Measurements from ENCODE around the gene PILRA. TPM values are rescaled to one million over a fixed set of nuclear protein-coding genes. Genes with fewer than 3 reads are reported as not detected.

PILRA gene
- total and polyA plus RNA-seq, 4 donors, result 5.8 to 21.5 (median 10.9) TPM

DNA sequence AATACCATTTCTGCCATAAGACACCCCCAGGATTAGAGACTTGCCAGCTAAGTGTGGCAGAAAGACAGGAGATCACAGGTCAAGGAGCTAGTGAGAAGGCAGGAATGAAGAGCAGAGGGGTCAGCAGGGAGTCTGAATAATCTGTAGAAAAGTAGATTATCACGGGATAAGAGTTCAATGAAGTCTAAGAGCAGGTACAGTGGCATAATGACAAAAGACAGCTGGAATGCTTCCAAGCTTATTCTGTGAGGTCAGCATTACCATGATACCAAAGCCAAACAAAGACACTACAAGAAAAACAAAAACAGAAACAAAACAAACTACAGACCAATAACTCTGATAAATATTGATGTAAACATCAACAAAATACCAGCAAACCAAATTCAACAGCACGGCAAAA is 20.8 kb downstream of the PILRA start:
- H3K4me1 ChIP-seq (ENCODE audit: control insufficient read depth in 1 of 2, insufficient read depth in 2 of 2, low read length in 2 of 2), result no peaks in the 10 kb centered on the region
- H3K36me3 ChIP-seq (ENCODE audit: control insufficient read depth in 1 of 2, insufficient read depth in 2 of 2, low read length in 1 of 2), result no peaks in the 10 kb centered on the region
- H3K4me3 ChIP-seq (ENCODE audit: low read length in 2 of 2), result no peak overlapping the region
- 77 to 80% methylated on average over 2 of the region's 2 CpGs for WGBS, 2 donors
- intact Hi-C loops (cut with DNase I), result no loop called here
- no peak overlapping the region for H3K27ac ChIP-seq (ENCODE audit: low read depth in 1 of 2, low read length in 2 of 2)
- H3K9me3 ChIP-seq (ENCODE audit: control insufficient read depth, low read length), result no peaks in the 10 kb centered on the region
- H3K27me3 ChIP-seq (ENCODE audit: control insufficient read depth in 1 of 2, insufficient read depth in 2 of 2, low read length in 1 of 2), result no peaks in the 10 kb centered on the region
- DNase-seq (no peak), ATAC-seq (ENCODE audit: low FRiP score) (no peak)

DNA sequence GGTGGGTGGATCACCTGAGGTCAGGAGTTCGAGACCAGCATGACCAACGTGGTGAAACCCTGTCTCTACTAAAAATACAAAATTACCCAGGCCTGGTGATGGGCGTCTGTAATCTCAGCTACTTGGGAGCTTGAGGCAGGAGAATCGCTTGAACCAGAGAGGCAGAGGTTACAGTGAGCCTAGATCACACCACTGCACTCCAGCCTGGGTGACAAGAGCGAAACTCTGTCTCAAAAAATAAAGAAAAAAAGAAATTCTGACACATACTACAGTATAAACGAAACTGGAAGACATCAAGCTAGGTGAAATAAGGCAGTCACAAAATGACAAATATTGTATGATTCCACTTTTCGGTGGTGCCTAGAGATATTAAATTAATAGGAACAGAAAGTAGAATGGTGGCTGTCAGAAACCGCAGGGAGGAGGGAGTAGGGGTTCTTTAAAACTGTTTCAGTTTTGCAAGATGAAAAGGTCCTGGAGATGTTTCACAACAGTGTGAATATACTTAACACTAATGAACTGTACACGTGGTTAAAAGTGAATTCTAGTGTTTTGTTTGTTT is 23.2 kb downstream of the PILRA start:
- 73 to 80% methylated on average over 9 of the region's 9 CpGs for WGBS, 2 donors
- no peaks in the 10 kb centered on the region for H3K4me1 ChIP-seq (ENCODE audit: control insufficient read depth in 1 of 2, insufficient read depth in 2 of 2, low read length in 2 of 2)
- no peak for ATAC-seq (ENCODE audit: low FRiP score)
- DNase-seq, result no peak
- H3K9me3 ChIP-seq (ENCODE audit: control insufficient read depth, low read length), result no peaks in the 10 kb centered on the region
- H3K36me3 ChIP-seq (ENCODE audit: control insufficient read depth in 1 of 2, insufficient read depth in 2 of 2, low read length in 1 of 2), result no peaks in the 10 kb centered on the region
- H3K27me3 ChIP-seq (ENCODE audit: control insufficient read depth in 1 of 2, insufficient read depth in 2 of 2, low read length in 1 of 2), result no peaks in the 10 kb centered on the region
- H3K4me3 ChIP-seq (ENCODE audit: low read length in 2 of 2), result no peak overlapping the region
- H3K27ac ChIP-seq (ENCODE audit: low read depth in 1 of 2, low read length in 2 of 2), result no peak overlapping the region
- intact Hi-C loops (cut with DNase I), result no loop called here

GRCh38 chr7:100397315-100398081 is 24.2 kb downstream of the PILRA start:
- Histone ChIP-seq H3K27ac (ENCODE audit: low read depth in 1 of 2, low read length in 2 of 2) (no peak overlapping the region), H3K36me3 (ENCODE audit: control insufficient read depth in 1 of 2, insufficient read depth in 2 of 2, low read length in 1 of 2) (no peaks in the 10 kb centered on the region), H3K27me3 (ENCODE audit: control insufficient read depth in 1 of 2, insufficient read depth in 2 of 2, low read length in 1 of 2) (no peaks in the 10 kb centered on the region), H3K4me3 (ENCODE audit: low read length in 2 of 2) (no peak overlapping the region), H3K4me1 (ENCODE audit: control insufficient read depth in 1 of 2, insufficient read depth in 2 of 2, low read length in 2 of 2) (no peaks in the 10 kb centered on the region), H3K9me3 (ENCODE audit: control insufficient read depth, low read length) (no peaks in the 10 kb centered on the region)
- intact Hi-C loops (cut with DNase I), result no loop called here
- ATAC-seq (ENCODE audit: low FRiP score) (no peak), DNase-seq (no peak)
- 41 to 45% methylated on average over 13 of the region's 13 CpGs for WGBS, 2 donors

- no peaks in the 10 kb centered on the region for H3K36me3 ChIP-seq (ENCODE audit: control insufficient read depth in 1 of 2, insufficient read depth in 2 of 2, low read length in 1 of 2)
- no peak for ATAC-seq (ENCODE audit: low FRiP score)
- H3K9me3 ChIP-seq (ENCODE audit: control insufficient read depth, low read length), result no peaks in the 10 kb centered on the region
- H3K4me1 ChIP-seq (ENCODE audit: control insufficient read depth in 1 of 2, insufficient read depth in 2 of 2, low read length in 2 of 2), result no peaks in the 10 kb centered on the region
- H3K4me3 ChIP-seq (ENCODE audit: low read length in 2 of 2), result no peak overlapping the region
- no peak overlapping the region for H3K27ac ChIP-seq (ENCODE audit: low read depth in 1 of 2, low read length in 2 of 2)
- intact Hi-C loops (cut with DNase I), result no loop called here
- no peaks in the 10 kb centered on the region for H3K27me3 ChIP-seq (ENCODE audit: control insufficient read depth in 1 of 2, insufficient read depth in 2 of 2, low read length in 1 of 2)
- 41 to 61% methylated on average over 2 of the region's 2 CpGs for WGBS, 2 donors
- no peak for DNase-seq
Measured at GRCh38 chr7:100398239-100398638, 25.0 kb downstream of the PILRA start.

- no peak overlapping the region for H3K27ac ChIP-seq (ENCODE audit: low read depth in 1 of 2, low read length in 2 of 2)
- DNase-seq (no peak), ATAC-seq (ENCODE audit: low FRiP score) (no peak)
- no peaks in the 10 kb centered on the region for H3K4me1 ChIP-seq (ENCODE audit: control insufficient read depth in 1 of 2, insufficient read depth in 2 of 2, low read length in 2 of 2)
- H3K4me3 ChIP-seq (ENCODE audit: low read length in 2 of 2), result no peak overlapping the region
- WGBS, 2 donors, result 99 to 100% methylated on average over 3 of the region's 3 CpGs
- no peaks in the 10 kb centered on the region for H3K9me3 ChIP-seq (ENCODE audit: control insufficient read depth, low read length)
- intact Hi-C loops (cut with DNase I), result no loop called here
- H3K27me3 ChIP-seq (ENCODE audit: control insufficient read depth in 1 of 2, insufficient read depth in 2 of 2, low read length in 1 of 2), result no peaks in the 10 kb centered on the region
- no peaks in the 10 kb centered on the region for H3K36me3 ChIP-seq (ENCODE audit: control insufficient read depth in 1 of 2, insufficient read depth in 2 of 2, low read length in 1 of 2)
Measured at GRCh38 chr7:100400041-100400440, 26.8 kb downstream of the PILRA start.

GRCh38 chr7:100400656-100401055 is 27.4 kb downstream of the PILRA start:
- H3K4me1 ChIP-seq (ENCODE audit: control insufficient read depth in 1 of 2, insufficient read depth in 2 of 2, low read length in 2 of 2), result no peaks in the 10 kb centered on the region
- DNase-seq, result no peak
- H3K27me3 ChIP-seq (ENCODE audit: control insufficient read depth in 1 of 2, insufficient read depth in 2 of 2, low read length in 1 of 2), result no peaks in the 10 kb centered on the region
- no peak overlapping the region for H3K27ac ChIP-seq (ENCODE audit: low read depth in 1 of 2, low read length in 2 of 2)
- WGBS, 2 donors, result 81 to 82% methylated on average over 11 of the region's 11 CpGs
- H3K4me3 ChIP-seq (ENCODE audit: low read length in 2 of 2), result no peak overlapping the region
- no peak for ATAC-seq (ENCODE audit: low FRiP score)
- no peaks in the 10 kb centered on the region for H3K36me3 ChIP-seq (ENCODE audit: control insufficient read depth in 1 of 2, insufficient read depth in 2 of 2, low read length in 1 of 2)
- intact Hi-C loops (cut with DNase I), result no loop called here
- H3K9me3 ChIP-seq (ENCODE audit: control insufficient read depth, low read length), result no peaks in the 10 kb centered on the region

GRCh38 chr7:100401811-100402210 is 28.5 kb downstream of the PILRA start:
- no peak for ATAC-seq (ENCODE audit: low FRiP score)

GRCh38 chr7:100402241-100402640 is 29.0 kb downstream of the PILRA start:
- H3K27me3 ChIP-seq (ENCODE audit: control insufficient read depth in 1 of 2, insufficient read depth in 2 of 2, low read length in 1 of 2), result no peaks in the 10 kb centered on the region
- H3K27ac ChIP-seq (ENCODE audit: low read depth in 1 of 2, low read length in 2 of 2), result no peak overlapping the region
- no peak for DNase-seq
- H3K36me3 ChIP-seq (ENCODE audit: control insufficient read depth in 1 of 2, insufficient read depth in 2 of 2, low read length in 1 of 2), result no peaks in the 10 kb centered on the region
- no peaks in the 10 kb centered on the region for H3K9me3 ChIP-seq (ENCODE audit: control insufficient read depth, low read length)
- intact Hi-C loops (cut with DNase I), result no loop called here
- WGBS, 2 donors, result 97 to 98% methylated on average over 2 of the region's 2 CpGs
- no peaks in the 10 kb centered on the region for H3K4me1 ChIP-seq (ENCODE audit: control insufficient read depth in 1 of 2, insufficient read depth in 2 of 2, low read length in 2 of 2)
- H3K4me3 ChIP-seq (ENCODE audit: low read length in 2 of 2), result no peak overlapping the region
- no peak for ATAC-seq (ENCODE audit: low FRiP score)

More at GRCh38 chr7:100401811-100402210, 28.5 kb downstream of the PILRA start:
- Histone ChIP-seq H3K4me1 (ENCODE audit: control insufficient read depth in 1 of 2, insufficient read depth in 2 of 2, low read length in 2 of 2) (no peaks in the 10 kb centered on the region), H3K27ac (ENCODE audit: low read depth in 1 of 2, low read length in 2 of 2) (no peak overlapping the region), H3K9me3 (ENCODE audit: control insufficient read depth, low read length) (no peaks in the 10 kb centered on the region), H3K36me3 (ENCODE audit: control insufficient read depth in 1 of 2, insufficient read depth in 2 of 2, low read length in 1 of 2) (no peaks in the 10 kb centered on the region), H3K4me3 (ENCODE audit: low read length in 2 of 2) (no peak overlapping the region), H3K27me3 (ENCODE audit: control insufficient read depth in 1 of 2, insufficient read depth in 2 of 2, low read length in 1 of 2) (no peaks in the 10 kb centered on the region)
- intact Hi-C loops (cut with DNase I), result no loop called here
- no peak for DNase-seq
- WGBS, 2 donors, result 86% methylated on average over 5 of the region's 5 CpGs

DNA sequence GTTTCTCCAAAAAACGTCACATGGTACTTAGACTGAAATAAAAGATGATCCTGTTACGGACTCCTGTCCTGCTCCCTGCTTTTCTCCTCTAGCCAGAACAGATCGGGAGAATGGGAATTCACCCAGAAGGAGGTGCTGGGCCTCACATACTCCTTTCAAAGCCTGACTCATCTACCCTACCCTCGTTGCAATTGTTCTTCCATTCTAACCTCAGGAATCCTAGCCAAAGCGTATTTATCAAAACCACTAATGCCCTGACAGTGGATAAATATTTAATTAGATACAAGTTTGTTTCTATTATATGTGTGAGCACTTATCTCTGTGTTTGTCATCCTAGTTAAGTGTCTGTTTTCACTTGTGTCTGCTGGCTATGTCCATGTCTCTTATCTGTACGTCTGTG is 33.5 kb downstream of the PILRA start:
- no peak for ATAC-seq (ENCODE audit: low FRiP score)
- Histone ChIP-seq H3K9me3 (ENCODE audit: control insufficient read depth, low read length) (no peaks in the 10 kb centered on the region), H3K27me3 (ENCODE audit: control insufficient read depth in 1 of 2, insufficient read depth in 2 of 2, low read length in 1 of 2) (no peaks in the 10 kb centered on the region), H3K27ac (ENCODE audit: low read depth in 1 of 2, low read length in 2 of 2) (no peak overlapping the region), H3K36me3 (ENCODE audit: control insufficient read depth in 1 of 2, insufficient read depth in 2 of 2, low read length in 1 of 2) (no peaks in the 10 kb centered on the region), H3K4me1 (ENCODE audit: control insufficient read depth in 1 of 2, insufficient read depth in 2 of 2, low read length in 2 of 2) (no peaks in the 10 kb centered on the region), H3K4me3 (ENCODE audit: low read length in 2 of 2) (no peak overlapping the region)
- intact Hi-C loops (cut with DNase I), result no loop called here
- no peak for DNase-seq
- 63 to 65% methylated on average over 6 of the region's 6 CpGs for WGBS, 2 donors

Data from aorta (tissue), 5 donors.